ENCODE results near the gene TSC2.
"Not testable (repeated sequence)": the region's sequence is repeated elsewhere in the genome, so short reads cannot be mapped to it uniquely, and the experiment has no call there.

Gene TSC2

GRCh38 chr16:2087748-2088631 lies 40.2 kb downstream of the TSC2 start:
- DNase-seq = no peak

GRCh38 chr16:2088759-2089358 lies 41.1 kb downstream of the TSC2 start:
- no peak for DNase-seq

GRCh38 chr16:2089706-2090480 lies 42.1 kb downstream of the TSC2 start:
- DNase-seq = no peak

- no peak for DNase-seq
These were observed 42.6 kb downstream of the TSC2 start for GRCh38 chr16:2090481-2090776.

GRCh38 chr16:2090777-2091546 lies 43.2 kb downstream of the TSC2 start:
- peak; percentile 52 for DNase-seq

- DNase-seq = no peak
These were observed 43.9 kb downstream of the TSC2 start for GRCh38 chr16:2091547-2092255.

GRCh38 chr16:2092256-2092620 lies 44.5 kb downstream of the TSC2 start:
- DNase-seq = no peak

- DNase-seq = no peak
These were observed 45.1 kb downstream of the TSC2 start for GRCh38 chr16:2092866-2093265.

GRCh38 chr16:2093793-2094192 lies 46.0 kb downstream of the TSC2 start:
- no peak for DNase-seq

- no peak for DNase-seq
These were observed 47.6 kb downstream of the TSC2 start for GRCh38 chr16:2095315-2095853.

- no peak for DNase-seq
These were observed 48.3 kb downstream of the TSC2 start for GRCh38 chr16:2095918-2096582.

- DNase-seq = no peak
These were observed 49.2 kb downstream of the TSC2 start for GRCh38 chr16:2096853-2097595.

GRCh38 chr16:2097689-2098088 lies 49.9 kb downstream of the TSC2 start:
- DNase-seq = not testable (repeated sequence)

GRCh38 chr16:2101581-2101980 lies 53.8 kb downstream of the TSC2 start:
- not testable (repeated sequence) for DNase-seq

- DNase-seq = no peak
These were observed 54.7 kb downstream of the TSC2 start for GRCh38 chr16:2102471-2102870.

- not testable (repeated sequence) for DNase-seq
These were observed 56.7 kb downstream of the TSC2 start for GRCh38 chr16:2104464-2104863.

GRCh38 chr16:2105291-2105690 lies 57.5 kb downstream of the TSC2 start:
- not testable (repeated sequence) for DNase-seq

- not testable (repeated sequence) for DNase-seq
These were observed 58.0 kb downstream of the TSC2 start for GRCh38 chr16:2105769-2106168.

- DNase-seq = not testable (repeated sequence)
These were observed 58.4 kb downstream of the TSC2 start for GRCh38 chr16:2106211-2106610.

- DNase-seq = not testable (repeated sequence)
These were observed 59.5 kb downstream of the TSC2 start for GRCh38 chr16:2107121-2107790.
